Right lobe of liver (tissue), 4 donors: Measurements from ENCODE around the gene PGAM2.
"Not testable (repeated sequence)": the region's sequence is repeated elsewhere in the genome, so short reads cannot be mapped to it uniquely, and the experiment has no call there.

ENCODE experiments used
- POLR2A ChIP-seq: fragments of 450-650 bp; IDR thresholded peaks from one replicate; pipeline ENCODE4 v1.6.1; 2017; ENCODE audit warnings: antibody characterized with exemption, mild to moderate bottlenecking
- TF ChIP-seq, protein P1 (sequence below), 4 donors: fragments of 200-600 bp in 3 of 4; fragments of 450-650 bp in 1 of 4; IDR thresholded peaks; one replicate each; pipeline versions ENCODE4 v1.5.1 to v1.8.0; 2016 to 2022; ENCODE audit warnings: antibody characterized with exemption in 4 of 4, mild to moderate bottlenecking in 2 of 4
- donor health status: DM: no; HTN: no; CAD: no.
- donor health status: DM: no; HTN: no; CAD: no.
- donor health status: DM: no; HTN: yes; CAD: no.

GRCh38 chr7:44033971-44034844 is 31.2 kb downstream of the PGAM2 start:
- TF ChIP-seq, protein P1, sequence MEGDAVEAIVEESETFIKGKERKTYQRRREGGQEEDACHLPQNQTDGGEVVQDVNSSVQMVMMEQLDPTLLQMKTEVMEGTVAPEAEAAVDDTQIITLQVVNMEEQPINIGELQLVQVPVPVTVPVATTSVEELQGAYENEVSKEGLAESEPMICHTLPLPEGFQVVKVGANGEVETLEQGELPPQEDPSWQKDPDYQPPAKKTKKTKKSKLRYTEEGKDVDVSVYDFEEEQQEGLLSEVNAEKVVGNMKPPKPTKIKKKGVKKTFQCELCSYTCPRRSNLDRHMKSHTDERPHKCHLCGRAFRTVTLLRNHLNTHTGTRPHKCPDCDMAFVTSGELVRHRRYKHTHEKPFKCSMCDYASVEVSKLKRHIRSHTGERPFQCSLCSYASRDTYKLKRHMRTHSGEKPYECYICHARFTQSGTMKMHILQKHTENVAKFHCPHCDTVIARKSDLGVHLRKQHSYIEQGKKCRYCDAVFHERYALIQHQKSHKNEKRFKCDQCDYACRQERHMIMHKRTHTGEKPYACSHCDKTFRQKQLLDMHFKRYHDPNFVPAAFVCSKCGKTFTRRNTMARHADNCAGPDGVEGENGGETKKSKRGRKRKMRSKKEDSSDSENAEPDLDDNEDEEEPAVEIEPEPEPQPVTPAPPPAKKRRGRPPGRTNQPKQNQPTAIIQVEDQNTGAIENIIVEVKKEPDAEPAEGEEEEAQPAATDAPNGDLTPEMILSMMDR (IDR thresholded peaks at IDR 0.05): not testable (repeated sequence)
- not testable (repeated sequence) for TF ChIP-seq POLR2A
